Measurements from ENCODE around the gene KLHDC2. TPM values are rescaled to one million over a fixed set of nuclear protein-coding genes. Genes with fewer than 3 reads are reported as not detected.

Gene KLHDC2
- polyA plus RNA-seq, 1 of the 3 experiments (the other 2 are of a cell fraction), result 41.1 TPM

GRCh38 chr14:49761839-49762551, 6.0 kb upstream of the KLHDC2 start:
- no peaks in the 10 kb centered on the region for H4K20me1 ChIP-seq (ENCODE audit: insufficient read depth)
- no peaks in the 10 kb centered on the region for H3K9me2 ChIP-seq
- H3K27ac ChIP-seq (ENCODE audit: low read depth in 2 of 2, low read length in 1 of 2), result no peak overlapping the region
- no peak overlapping the region for H3K4me2 ChIP-seq
- no peak for DNase-seq
- no peak overlapping the region for H3K4me3 ChIP-seq (ENCODE audit: low read depth in 2 of 2, low read length in 1 of 2)
- WGBS (ENCODE audit: low lambda C conversion rate), result 81% methylated on average over 6 of the region's 6 CpGs
- no peaks in the 10 kb centered on the region for H3K79me2 ChIP-seq (ENCODE audit: insufficient read depth)
- H3K9me3 ChIP-seq, result no peaks in the 10 kb centered on the region
- no peak overlapping the region for H3K9ac ChIP-seq
- peaks cover 0 to 3% of the 10 kb centered on the region in 2 experiments; a peak in 1 of 4 replicates for H3K4me1 ChIP-seq (ENCODE audit: control insufficient read depth in 1 of 2, insufficient read depth in 2 of 2, low read depth in 1 of 2, low read length in 1 of 2)
- peaks cover 5% of the 10 kb centered on the region for H3F3A ChIP-seq (replicated peaks; ENCODE audit: insufficient read depth)
- H2AFZ ChIP-seq (ENCODE audit: low read depth), result no peak overlapping the region
- TF ChIP-seq EP300 (IDR thresholded peaks at IDR 0.05; ENCODE audit: borderline replicate concordance in 1 of 2, low read depth in 1 of 2, low read length in 1 of 2), result no peak
- TF ChIP-seq NRF1 (IDR thresholded peaks at IDR 0.05; ENCODE audit: low read depth, low read length), result no peak
- TF ChIP-seq MXI1 (IDR thresholded peaks at IDR 0.05; ENCODE audit: low read depth, low read length), result no peak
- TF ChIP-seq CHD2 (IDR thresholded peaks at IDR 0.05; ENCODE audit: low read length, partially characterized antibody), result no peak
- no peak for TF ChIP-seq RAD21 (IDR thresholded peaks at IDR 0.05; ENCODE audit: low read length)
- no peak for TF ChIP-seq USF1 (IDR thresholded peaks at IDR 0.05; ENCODE audit: borderline replicate concordance, low read depth)
- TF ChIP-seq FOXJ3 (CRISPR knock-in tag; IDR thresholded peaks at IDR 0.05), result no peak
- TF ChIP-seq RXRA (IDR thresholded peaks at IDR 0.05; ENCODE audit: borderline replicate concordance, low read depth), result no peak
- no peak for TF ChIP-seq ELF1 (IDR thresholded peaks at IDR 0.05)
- TF ChIP-seq TAF1 (IDR thresholded peaks at IDR 0.05; ENCODE audit: borderline replicate concordance, low read depth, low read length), result no peak
- no peak for TF ChIP-seq FOSL2 (IDR thresholded peaks at IDR 0.05; ENCODE audit: borderline replicate concordance, low read depth)
- TF ChIP-seq SMC3 (IDR thresholded peaks at IDR 0.05; ENCODE audit: low read depth, low read length), result no peak
- no peak for TF ChIP-seq JUND (IDR thresholded peaks at IDR 0.05)
- no peak for TF ChIP-seq NFIC (IDR thresholded peaks at IDR 0.05; ENCODE audit: borderline replicate concordance)
- ChIA-PET CTCF (no interaction called here), POLR2A (no interaction called here)
- no peaks in the 10 kb centered on the region for H3K36me3 ChIP-seq (replicated peaks in 1 of 2; ENCODE audit: control insufficient read depth in 1 of 2, insufficient read depth in 2 of 2, low read length in 1 of 2)
- H3K27me3 ChIP-seq (ENCODE audit: insufficient read depth), result no peaks in the 10 kb centered on the region

- H3K9ac ChIP-seq, result peak overlapping the region; percentile 100
- DNase-seq, result peak; percentile 17
- no peak for TF ChIP-seq JUND (IDR thresholded peaks at IDR 0.05)
- no peak for TF ChIP-seq ZBTB33 (IDR thresholded peaks at IDR 0.05; ENCODE audit: borderline replicate concordance, low read depth)
- TF ChIP-seq FOXM1 (IDR thresholded peaks at IDR 0.05; ENCODE audit: low read depth), result no peak
- TF ChIP-seq IRF3 (IDR thresholded peaks at IDR 0.05; ENCODE audit: low read depth, low read length), result no peak
- TF ChIP-seq POLR2AphosphoS5 (IDR thresholded peaks at IDR 0.05; ENCODE audit: low read depth, low read length), result no peak
- no peak for TF ChIP-seq USF1 (IDR thresholded peaks at IDR 0.05; ENCODE audit: borderline replicate concordance, low read depth)
- no peaks in the 10 kb centered on the region for H3K9me2 ChIP-seq
- peaks cover 0 to 5% of the 10 kb centered on the region in 2 experiments for H3K36me3 ChIP-seq (replicated peaks in 1 of 2; ENCODE audit: control insufficient read depth in 1 of 2, insufficient read depth in 2 of 2, low read length in 1 of 2)
- H3K9me3 ChIP-seq, result no peaks in the 10 kb centered on the region
- WGBS (ENCODE audit: low lambda C conversion rate), result 96% methylated on average over 10 of the region's 10 CpGs
- H3K79me2 ChIP-seq (ENCODE audit: insufficient read depth), result peaks cover 35% of the 10 kb centered on the region
- H3K4me2 ChIP-seq, result peak overlapping the region; percentile 91
- no peaks in the 10 kb centered on the region for H3K27me3 ChIP-seq (ENCODE audit: insufficient read depth)
- ChIA-PET POLR2A (interaction anchor here (0.6 to 2.1 kb wide), 5 partner anchors 74 to 168 kb away, joined by 4 to 27 read pairs (median 9); partner anchors contain the start of genes DNAAF2, KLHDC1, LRR1 and POLE2), CTCF (interaction anchor here (0.7 to 2.6 kb wide), 12 partner anchors 15 to 305 kb away, joined by 3 to 17 read pairs (median 4); partner anchors contain the start of genes DNAAF2 and KLHDC1)
- H4K20me1 ChIP-seq (ENCODE audit: insufficient read depth), result no peaks in the 10 kb centered on the region; the same call in 1 of the 2 replicates
- peak overlapping the region; percentile 97 for H2AFZ ChIP-seq (ENCODE audit: low read depth)
- H3K27ac ChIP-seq (ENCODE audit: low read depth in 2 of 2, low read length in 1 of 2), result peak overlapping the region; percentile 96
- peaks cover 18% of the 10 kb centered on the region for H3F3A ChIP-seq (replicated peaks; ENCODE audit: insufficient read depth)
- H3K4me1 ChIP-seq (ENCODE audit: control insufficient read depth in 1 of 2, insufficient read depth in 2 of 2, low read depth in 1 of 2, low read length in 1 of 2), result peaks cover 13 to 16% of the 10 kb centered on the region in 2 experiments; a peak in 3 of 4 replicates
- H3K4me3 ChIP-seq (ENCODE audit: low read depth in 2 of 2, low read length in 1 of 2), result peak overlapping the region; percentile 85 to 97
Observed at GRCh38 chr14:49766839-49767238, 1.1 kb upstream of the KLHDC2 start.

All from SK-N-SH (cell line).